K562 (cell line): ENCODE data around the gene MPND. TPM values are rescaled to one million over a fixed set of nuclear protein-coding genes. Genes with fewer than 3 reads are reported as not detected.
A peak's percentile ranks its signal among the peaks of the same experiment; 100 is the strongest.

Experiments used
- CC2D1A ChIP-seq: fragments of 450-650 bp; IDR thresholded peaks from 2 replicates; pipeline ENCODE4 v1.6.1; 2017; ENCODE audit warnings: mild to moderate bottlenecking
- EGR1 ChIP-seq: fragments of 450-650 bp; conservative IDR thresholded peaks from 2 replicates; pipeline ENCODE4 v1.6.1; 2017; ENCODE audit warnings: mild to moderate bottlenecking
- HDAC1 ChIP-seq, 2 experiments: fragments of 450-650 bp; IDR thresholded peaks; 2 replicates each; pipeline ENCODE4 v1.6.1; 2016 to 2017; ENCODE audit warnings: inconsistent platforms in 1 of 2, mild to moderate bottlenecking in 1 of 2, moderate library complexity in 1 of 2
- HDAC2 ChIP-seq: fragments of 450-650 bp; IDR thresholded peaks from 2 replicates; pipeline ENCODE4 v1.6.1; 2016; ENCODE audit warnings: mild to moderate bottlenecking
- ILK ChIP-seq: fragments of 450-650 bp; IDR thresholded peaks from 2 replicates; pipeline ENCODE4 v1.6.1; 2016; ENCODE audit warnings: missing genetic modification characterization, low read depth, mild to moderate bottlenecking, missing compliant biosample characterization, moderate library complexity, borderline replicate concordance
- MBD2 ChIP-seq: sonication (generic); IDR thresholded peaks from 2 replicates; pipeline ENCODE4 v1.6.1; 2016; ENCODE audit warnings: low read depth, borderline replicate concordance
- MYC ChIP-seq, 2 experiments: fragments of 250-450 bp in 1 of 2; sonication (Bioruptor Pico) in 1 of 2; IDR thresholded peaks; 2 replicates each; pipeline versions ENCODE4 v1.5.1 to v1.6.1; 2012 to 2021; ENCODE audit warnings: low read depth in 2 of 2, borderline replicate concordance in 1 of 2, improper control_type of control experiment in 1 of 2, low read length in 1 of 2, mild to moderate bottlenecking in 1 of 2, moderate library complexity in 1 of 2
- MYNN ChIP-seq, 2 experiments: sonication (generic); formaldehyde crosslinking in 1 of 2; IDR thresholded peaks; 2 replicates each; pipeline versions ENCODE4 v1.5.0 to v1.6.1; 2016 to 2020; ENCODE audit warnings: antibody characterized with exemption in 1 of 2, missing genetic modification reagents in 1 of 2
- NELFE ChIP-seq: IDR thresholded peaks from 2 replicates; pipeline ENCODE4 v1.6.1; 2011; ENCODE audit warnings: mild to moderate bottlenecking; ENCODE audit not compliant: insufficient read depth, insufficient read length
- PCBP2 ChIP-seq: fragments of 200-400 bp; formaldehyde crosslinking; IDR thresholded peaks from 2 replicates; pipeline ENCODE4 v1.6.1; 2018; ENCODE audit warnings: low read length, low read depth, mild to moderate bottlenecking, moderate library complexity; ENCODE audit not compliant: poor library complexity, severe bottlenecking
- PHB2 ChIP-seq: fragments of 450-650 bp; IDR thresholded peaks from 2 replicates; pipeline ENCODE4 v1.6.1; 2017; ENCODE audit warnings: low read depth
- POLR2A ChIP-seq: fragments of 450-650 bp; conservative IDR thresholded peaks from 2 replicates; pipeline ENCODE4 v1.6.1; 2016
- RAD51 ChIP-seq: fragments of 450-650 bp; IDR thresholded peaks from 2 replicates; pipeline ENCODE4 v1.7.1; 2016; ENCODE audit warnings: low read depth, mild to moderate bottlenecking, borderline replicate concordance
- RBFOX2 ChIP-seq: fragments of 200-400 bp; formaldehyde crosslinking; IDR thresholded peaks from 2 replicates; pipeline ENCODE4 v1.6.1; 2017; ENCODE audit warnings: low read depth, mild to moderate bottlenecking, low read length, moderate library complexity
- SAP30 ChIP-seq: fragments of 200-600 bp; sonication (generic); IDR thresholded peaks from 2 replicates; pipeline ENCODE4 v1.6.1; 2012; ENCODE audit warnings: borderline replicate concordance, low read depth, mild to moderate bottlenecking, moderate library complexity, low read length, control low read depth, inconsistent platforms; ENCODE audit not compliant: insufficient read depth, poor library complexity, severe bottlenecking
- TBL1XR1 ChIP-seq, 2 experiments: IDR thresholded peaks; 2 replicates each; pipeline ENCODE4 v1.6.1; 2012; ENCODE audit warnings: improper control_type of control experiment in 2 of 2, low read length in 2 of 2, mild to moderate bottlenecking in 1 of 2
- TEAD1 ChIP-seq, 2 experiments: fragments of 450-650 bp in 1 of 2; sonication (generic) in 1 of 2; formaldehyde crosslinking; IDR thresholded peaks; 2 replicates each; pipeline versions ENCODE4 v1.4.0 to v1.8.0; 2020 to 2022; ENCODE audit warnings: mild to moderate bottlenecking in 2 of 2, missing genetic modification reagents in 1 of 2
- THRAP3 ChIP-seq: fragments of 450-650 bp; IDR thresholded peaks from 2 replicates; pipeline ENCODE4 v1.6.1; 2016; ENCODE audit warnings: mild to moderate bottlenecking, inconsistent platforms, borderline replicate concordance
- ZFPM2 ChIP-seq: fragments of 250-450 bp; sonication (Bioruptor Pico); IDR thresholded peaks from 2 replicates; pipeline ENCODE4 v1.5.1; 2022; ENCODE audit warnings: mild to moderate bottlenecking
- ZNF212 ChIP-seq: fragments of 450-650 bp; formaldehyde crosslinking; IDR thresholded peaks from 2 replicates; pipeline ENCODE4 v1.4.0; 2020; ENCODE audit warnings: mild to moderate bottlenecking
- ZNF224 ChIP-seq: sonication (generic); formaldehyde crosslinking; IDR thresholded peaks from 2 replicates; pipeline ENCODE4 v1.8.0; 2022; ENCODE audit warnings: mild to moderate bottlenecking, missing genetic modification reagents
- ZNF589 ChIP-seq: fragments of 200-800 bp; sonication (Bioruptor generic); IDR thresholded peaks from 2 replicates; pipeline ENCODE4 v1.6.1; 2016; ENCODE audit warnings: low read depth, missing genetic modification characterization, missing compliant biosample characterization
- polyA plus RNA-seq, 8 experiments: library from polyadenylated mRNA; depleted of rRNA in 4 of 8; stranded (reverse) in 5 of 8; unstranded in 3 of 8; fragments of >200 nt; fragmentation: Nextera tagmentation in 2 of 8; fragmentation: Illumina TruSeq in 1 of 8; extraction: Ambion mirVana in 2 of 8; extraction: Trizol in 1 of 8; gene quantifications; 2 replicates each; pipeline versions ENCODE4 v1.2.1 to v1.2.3, GENCODE V29; 2011 to 2014; ENCODE audit warnings: inconsistent platforms in 1 of 8, missing spikeins in 1 of 8
- total RNA-seq, 7 experiments: library from RNA; depleted of rRNA in 6 of 7; stranded (reverse); fragments of >200 nt in 6 of 7; fragmentation: Illumina TruSeq in 2 of 7; extraction: Trizol in 2 of 7; gene quantifications; 2 replicates each; pipeline versions ENCODE4 v1.2.1 to v1.2.3, GENCODE V29; 2011 to 2021; ENCODE audit warnings: low replicate concordance in 1 of 7
- TF ChIP-seq, protein P1 (sequence below): conservative IDR thresholded peaks from 2 replicates; pipeline ENCODE4 v1.6.1; 2011; ENCODE audit warnings: low read depth, mild to moderate bottlenecking, low read length; ENCODE audit not compliant: control insufficient read depth
- TF ChIP-seq, protein P2 (sequence below): sonication (generic); formaldehyde crosslinking; IDR thresholded peaks from 2 replicates; pipeline ENCODE4 v1.9.0; 2022; ENCODE audit warnings: mild to moderate bottlenecking, missing genetic modification reagents
- TF ChIP-seq, protein P3 (sequence below), 2 experiments: IDR thresholded peaks; 2 replicates each; pipeline ENCODE4 v1.6.1; 2011; ENCODE audit warnings: borderline replicate concordance in 1 of 2, control low read depth in 1 of 2, low read depth in 1 of 2, low read length in 1 of 2, mild to moderate bottlenecking in 1 of 2, mixed read lengths in 1 of 2, moderate library complexity in 1 of 2; ENCODE audit not compliant: insufficient read depth in 1 of 2, insufficient read length in 1 of 2, poor library complexity in 1 of 2, severe bottlenecking in 1 of 2; ENCODE audit errors: extremely low read depth in 1 of 2

MPND gene
- total and polyA plus RNA-seq, 9 of the 15 experiments (the other 6 are each of a cell fraction or from before 2014, with no cell fraction given) = 0.25 to 14.0 (median 3.9) TPM

DNA sequence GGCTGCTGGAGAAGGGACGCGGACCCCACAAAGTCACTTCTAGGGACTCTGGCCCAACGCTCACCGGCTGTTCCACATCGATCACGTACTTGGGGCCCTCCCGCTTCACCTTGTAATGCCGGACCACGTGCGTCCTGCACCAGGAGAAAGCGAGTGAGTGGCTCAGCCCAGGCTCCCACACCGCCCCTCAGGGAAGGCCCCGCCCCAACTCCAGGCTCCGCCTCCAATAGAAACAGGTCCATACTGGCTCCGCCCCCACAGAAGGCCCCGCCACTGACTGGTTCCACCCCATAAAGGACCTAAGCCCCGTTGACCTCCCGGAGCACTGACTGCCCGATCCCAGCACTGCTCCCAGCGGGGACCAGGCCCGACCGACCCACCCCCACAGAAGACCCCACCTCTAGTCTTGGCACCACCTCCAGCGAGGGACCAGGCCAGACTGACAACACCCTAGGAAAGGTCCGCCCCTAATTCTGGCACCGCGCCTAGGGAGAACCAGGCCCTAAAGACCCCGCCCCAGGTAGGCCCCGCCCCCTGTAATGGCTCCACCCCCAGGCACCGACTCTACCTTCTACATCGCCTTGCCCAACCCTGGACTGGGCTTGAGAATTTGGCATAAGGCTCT is 16.0 kb upstream of the MPND start (continued):
- TF ChIP-seq ILK (tag) = no peak
- TF ChIP-seq ZFPM2 = no peak
- TF ChIP-seq HDAC1 (IDR thresholded peaks at IDR 0.05) = peak in 1 of 2 experiments; percentile 90; a peak in 2 of 4 replicates
- TF ChIP-seq, protein P1, sequence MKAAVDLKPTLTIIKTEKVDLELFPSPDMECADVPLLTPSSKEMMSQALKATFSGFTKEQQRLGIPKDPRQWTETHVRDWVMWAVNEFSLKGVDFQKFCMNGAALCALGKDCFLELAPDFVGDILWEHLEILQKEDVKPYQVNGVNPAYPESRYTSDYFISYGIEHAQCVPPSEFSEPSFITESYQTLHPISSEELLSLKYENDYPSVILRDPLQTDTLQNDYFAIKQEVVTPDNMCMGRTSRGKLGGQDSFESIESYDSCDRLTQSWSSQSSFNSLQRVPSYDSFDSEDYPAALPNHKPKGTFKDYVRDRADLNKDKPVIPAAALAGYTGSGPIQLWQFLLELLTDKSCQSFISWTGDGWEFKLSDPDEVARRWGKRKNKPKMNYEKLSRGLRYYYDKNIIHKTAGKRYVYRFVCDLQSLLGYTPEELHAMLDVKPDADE = 0 out of 2 replicates have a peak, but pooled peaks have one; percentile 24
- no peak for TF ChIP-seq ZNF224 (CRISPR knock-in tag)
- peak; percentile 87 for TF ChIP-seq MYC (IDR thresholded peaks at IDR 0.05; ENCODE audit: low read depth, low read length)
- TF ChIP-seq MYC (CRISPR knock-in tag; IDR thresholded peaks at IDR 0.05; ENCODE audit: borderline replicate concordance, low read depth) = no peak; the same call in 1 of the 2 replicates
- TF ChIP-seq RAD51 = peak; percentile 57; the same call in 1 of the 2 replicates
- TF ChIP-seq TEAD1 (CRISPR knock-in tag; IDR thresholded peaks at IDR 0.05) = no peak
- TF ChIP-seq PHB2 = no peak
- no peak for TF ChIP-seq NELFE
- peak; percentile 86 for TF ChIP-seq RBFOX2
- TF ChIP-seq THRAP3 = no peak
- TF ChIP-seq HDAC2 = peak; percentile 49; the same call in 1 of the 2 replicates
- no peak for TF ChIP-seq ZNF589 (CRISPR knock-in tag)
- TF ChIP-seq SAP30 = peak; percentile 90
- 0 out of 4 replicates have a peak, but pooled peaks of 1 of the 2 experiments have one; percentile 23 for TF ChIP-seq TBL1XR1 (IDR thresholded peaks at IDR 0.05; ENCODE audit: low read length in 2 of 2)
- TF ChIP-seq EGR1 = peak; percentile 26
- TF ChIP-seq ZNF212 (CRISPR knock-in tag) = no peak
- TF ChIP-seq MYNN (IDR thresholded peaks at IDR 0.05) = no peak
- no peak for TF ChIP-seq MYNN (CRISPR knock-in tag; IDR thresholded peaks at IDR 0.05)
- TF ChIP-seq MBD2 = 0 out of 2 replicates have a peak, but pooled peaks have one; percentile 11
- TF ChIP-seq, protein P2, sequence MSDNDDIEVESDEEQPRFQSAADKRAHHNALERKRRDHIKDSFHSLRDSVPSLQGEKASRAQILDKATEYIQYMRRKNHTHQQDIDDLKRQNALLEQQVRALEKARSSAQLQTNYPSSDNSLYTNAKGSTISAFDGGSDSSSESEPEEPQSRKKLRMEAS (CRISPR knock-in tag) = peak; percentile 98
- TF ChIP-seq CC2D1A = peak; percentile 8; the same call in 1 of the 2 replicates
- TF ChIP-seq, protein P3, sequence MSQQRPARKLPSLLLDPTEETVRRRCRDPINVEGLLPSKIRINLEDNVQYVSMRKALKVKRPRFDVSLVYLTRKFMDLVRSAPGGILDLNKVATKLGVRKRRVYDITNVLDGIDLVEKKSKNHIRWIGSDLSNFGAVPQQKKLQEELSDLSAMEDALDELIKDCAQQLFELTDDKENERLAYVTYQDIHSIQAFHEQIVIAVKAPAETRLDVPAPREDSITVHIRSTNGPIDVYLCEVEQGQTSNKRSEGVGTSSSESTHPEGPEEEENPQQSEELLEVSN (IDR thresholded peaks at IDR 0.05; ENCODE audit: borderline replicate concordance in 1 of 2, extremely low read depth in 1 of 2, insufficient read depth in 1 of 2, insufficient read length in 1 of 2, low read depth in 1 of 2, low read length in 1 of 2, poor library complexity in 1 of 2, severe bottlenecking in 1 of 2) = peak; percentile 82 to 88
- TF ChIP-seq PCBP2 = no peak
- peak; percentile 77 for TF ChIP-seq POLR2A
